ENCODE data around the gene PHF14. TPM values are rescaled to one million over a fixed set of nuclear protein-coding genes. Genes with fewer than 3 reads are reported as not detected.

The PHF14 gene
- total RNA-seq, 1 donor from 2014 or later: 23.1 TPM

DNA sequence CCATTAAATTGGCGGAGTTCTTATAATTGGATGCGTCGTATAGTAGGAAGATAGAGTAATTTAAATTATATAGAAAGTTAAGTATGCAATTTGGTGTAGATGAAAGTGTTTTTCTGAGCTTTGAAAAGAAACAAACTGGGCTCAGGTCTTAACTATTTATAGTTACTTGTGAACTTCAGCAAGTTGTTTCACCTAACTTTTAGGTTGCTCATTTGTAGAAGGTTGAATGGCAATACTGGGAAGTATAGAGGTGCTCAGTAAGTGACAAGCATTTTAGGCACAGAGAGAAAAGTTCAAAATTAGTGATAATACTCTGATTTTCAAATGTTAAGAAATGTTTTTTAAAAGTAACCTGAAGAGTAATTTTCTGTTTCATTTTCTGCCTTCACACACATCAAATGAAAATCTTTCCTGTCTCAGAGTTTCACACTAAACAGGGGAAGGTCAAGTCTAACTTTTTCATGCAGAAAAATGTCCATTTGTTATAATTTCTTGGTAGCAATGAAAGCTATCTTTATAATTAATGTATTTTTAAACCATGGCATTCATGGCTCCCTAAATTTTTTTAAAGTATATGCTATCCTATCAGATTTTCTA lies 146.5 kb downstream of the PHF14 start:
- ATAC-seq: no peak

- no peak for ATAC-seq
Measured at GRCh38 chr7:11120675-11121220, 147.1 kb downstream of the PHF14 start.

- no peak for ATAC-seq
Measured at GRCh38 chr7:11124856-11125559, 151.3 kb downstream of the PHF14 start.

- ATAC-seq: no peak
Measured at GRCh38 chr7:11127114-11127785, 153.6 kb downstream of the PHF14 start.

DNA sequence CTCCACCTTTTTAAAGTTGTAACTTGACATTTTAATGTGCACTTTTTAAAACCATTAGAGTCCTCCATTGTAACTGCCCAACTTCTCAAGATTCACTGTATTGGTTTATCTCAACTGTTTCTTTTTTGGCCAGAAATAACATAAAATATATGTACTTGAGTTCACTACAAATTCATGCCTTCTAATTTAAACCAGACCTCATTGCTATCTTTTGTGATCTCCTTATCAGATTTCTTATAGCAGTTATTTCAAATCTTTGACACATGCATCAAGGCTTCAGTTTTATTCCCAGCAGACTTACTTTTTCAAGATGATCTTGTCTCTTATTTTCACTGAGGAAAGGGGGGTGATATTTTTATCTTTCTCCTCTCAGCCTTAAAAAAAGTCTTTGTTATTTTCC lies 154.3 kb downstream of the PHF14 start:
- no peak for ATAC-seq

DNA sequence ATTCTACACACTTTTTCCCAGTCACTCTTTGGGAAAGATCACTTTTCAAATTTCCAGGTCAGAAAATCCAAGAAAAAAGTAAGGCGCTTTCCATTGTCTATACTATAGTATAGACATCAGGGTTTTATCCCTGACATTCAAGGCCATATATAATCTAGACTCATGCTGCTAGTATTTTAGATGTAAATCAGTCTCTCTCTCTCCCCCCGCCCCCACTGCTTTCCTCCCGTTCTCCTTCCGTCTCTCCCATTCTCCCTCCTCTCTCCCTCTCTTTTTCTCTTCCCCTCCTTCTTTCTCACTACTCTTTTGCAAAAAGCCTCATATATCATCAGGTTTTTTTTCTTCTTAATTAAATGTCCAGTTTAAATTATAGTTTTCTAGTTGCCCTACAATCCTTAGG lies 154.8 kb downstream of the PHF14 start:
- no peak for ATAC-seq

DNA sequence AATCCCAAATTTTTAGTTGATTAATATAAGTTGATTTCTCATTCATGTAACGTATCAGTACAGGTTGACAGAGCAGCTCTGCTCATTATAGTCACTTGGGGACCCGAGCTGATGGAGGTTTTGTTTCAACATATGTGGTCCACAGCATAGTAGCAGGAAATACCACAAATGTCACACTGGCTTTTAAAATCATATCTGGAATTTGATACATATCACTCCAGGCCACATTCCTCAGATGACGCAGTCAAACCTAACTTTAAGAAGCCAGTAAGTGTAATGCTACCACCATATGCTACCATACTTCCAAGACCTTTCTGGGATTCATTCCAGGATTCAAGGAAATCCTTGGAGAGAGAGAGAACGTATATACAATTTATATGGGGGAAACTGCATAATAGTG lies 156.3 kb downstream of the PHF14 start:
- ATAC-seq: no peak

DNA sequence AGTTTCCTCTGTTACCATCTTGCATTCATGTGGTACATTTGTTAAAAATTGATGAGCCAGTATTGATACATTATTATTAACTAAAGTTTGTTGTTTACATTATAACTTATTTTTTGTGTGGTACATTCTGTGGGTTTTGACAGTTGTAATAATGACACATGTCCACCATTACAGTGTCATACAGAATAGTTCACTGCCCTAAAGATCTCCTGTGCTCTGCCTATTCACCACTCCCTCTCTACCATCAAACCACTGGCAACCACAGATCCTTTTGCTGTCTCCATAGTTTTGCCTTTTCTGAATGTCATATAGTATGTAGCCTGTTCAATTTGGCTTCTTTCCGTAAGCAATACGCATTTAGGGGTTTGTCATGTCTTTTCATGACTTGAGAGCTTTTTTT lies 156.9 kb downstream of the PHF14 start:
- no peak for ATAC-seq

- no peak for ATAC-seq
Measured at GRCh38 chr7:11133436-11133959, 159.8 kb downstream of the PHF14 start.

GRCh38 chr7:11135573-11135972 lies 161.9 kb downstream of the PHF14 start:
- no peak for ATAC-seq

GRCh38 chr7:11141541-11141940 lies 167.9 kb downstream of the PHF14 start:
- no peak for ATAC-seq

DNA sequence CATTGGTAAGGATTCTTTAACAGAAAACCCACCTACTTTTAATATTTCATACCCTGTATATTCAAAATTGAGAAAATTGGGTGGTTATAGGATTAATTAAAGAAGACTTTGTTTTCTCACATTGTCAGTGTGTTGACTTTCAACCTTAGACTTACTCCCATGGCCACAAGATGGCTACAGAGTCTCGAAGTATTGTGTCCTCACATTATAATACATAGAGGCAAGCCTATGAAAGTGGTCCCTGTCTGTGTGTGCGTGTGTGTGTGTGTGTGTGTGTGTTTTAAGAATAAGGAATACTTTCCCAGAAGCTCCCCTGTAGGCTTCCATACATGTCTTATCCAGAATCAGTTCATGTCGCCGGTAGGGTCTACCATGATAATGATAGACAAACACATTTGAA lies 180.0 kb downstream of the PHF14 start:
- ATAC-seq: no peak

DNA sequence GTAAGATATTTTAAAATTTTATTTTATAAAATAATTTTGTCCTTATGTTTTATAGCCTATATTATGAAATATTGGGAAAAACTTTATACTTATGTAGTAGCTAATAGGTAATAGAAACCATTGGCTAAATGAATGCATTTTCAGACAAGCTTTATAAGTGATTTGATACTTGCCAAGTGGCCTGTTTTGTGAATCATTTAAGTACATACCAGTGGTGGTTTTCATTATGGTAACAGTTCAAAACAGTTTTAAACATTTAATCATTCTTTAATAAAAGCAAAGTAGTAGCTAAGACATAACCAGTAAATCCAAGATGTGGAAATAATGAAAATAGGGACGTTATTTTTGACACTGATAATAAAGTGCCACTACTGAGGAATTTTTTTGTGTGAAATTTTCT lies 182.2 kb downstream of the PHF14 start:
- ATAC-seq: no peak

DNA sequence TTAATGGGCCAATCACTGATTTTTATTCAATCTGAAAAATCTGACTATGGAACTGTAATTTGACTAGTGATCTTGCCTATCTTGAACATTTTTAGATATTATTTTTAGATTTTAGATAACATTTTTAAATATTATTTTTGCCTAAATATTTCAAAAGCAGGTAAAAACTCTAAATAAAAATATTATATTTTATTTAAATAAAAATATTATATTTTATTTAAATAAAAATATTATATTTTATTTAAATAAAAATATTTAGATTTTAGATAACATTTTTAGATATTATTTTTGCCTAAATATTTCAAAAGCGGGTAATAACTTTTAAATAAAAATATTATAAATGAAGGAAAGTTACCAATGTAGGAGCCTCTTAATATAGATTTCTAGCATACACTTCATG lies 187.8 kb downstream of the PHF14 start:
- ATAC-seq: no peak

GRCh38 chr7:11163220-11163619 lies 189.5 kb downstream of the PHF14 start:
- no peak for ATAC-seq

GRCh38 chr7:11166051-11166450 lies 192.4 kb downstream of the PHF14 start:
- ATAC-seq: no peak

DNA sequence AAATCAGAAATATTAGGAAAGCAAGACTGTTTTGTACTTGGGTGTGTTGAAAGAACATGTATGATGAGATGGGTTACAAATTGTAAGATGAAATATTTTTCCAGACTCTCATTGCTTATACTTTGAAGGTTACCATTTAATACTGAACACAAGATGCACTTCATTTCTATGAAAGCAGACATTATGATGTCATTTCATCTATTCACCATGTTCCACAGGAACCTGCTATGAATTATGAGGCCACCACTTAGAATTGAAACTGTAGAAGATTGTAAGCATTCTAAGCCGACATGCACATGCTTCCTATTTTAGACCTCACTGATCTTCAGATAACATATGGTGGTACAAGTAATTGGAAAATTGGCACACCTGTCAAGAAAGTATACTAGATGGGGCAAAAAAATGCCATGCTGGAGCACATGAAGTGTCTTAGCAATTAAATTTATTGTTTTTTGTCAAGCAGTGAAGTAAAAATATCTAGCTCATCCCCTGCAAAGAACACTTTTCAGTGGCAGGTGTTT lies 195.0 kb downstream of the PHF14 start:
- ATAC-seq: no peak

DNA sequence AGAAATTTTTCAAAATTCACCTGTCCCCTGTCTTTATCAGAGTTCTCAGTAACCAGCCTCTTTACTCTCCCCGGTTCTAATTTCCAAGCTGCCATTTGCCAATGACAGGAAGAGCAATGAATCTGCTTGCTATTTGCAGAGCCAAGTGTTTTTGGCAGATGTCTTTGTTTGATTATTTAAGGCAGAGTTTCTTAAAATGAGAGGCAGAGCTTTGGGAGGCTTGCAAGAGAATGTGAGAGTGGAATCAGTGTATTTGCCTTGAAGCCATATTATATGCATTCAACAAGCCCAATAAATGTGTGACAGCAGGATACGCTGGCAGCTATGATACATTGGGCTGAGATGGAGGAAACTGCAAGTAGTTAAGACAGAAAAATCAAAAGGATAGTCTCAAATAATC lies 196.5 kb downstream of the PHF14 start:
- ATAC-seq: no peak

GRCh38 chr7:11170863-11171568 lies 197.3 kb downstream of the PHF14 start:
- ATAC-seq: no peak

DNA sequence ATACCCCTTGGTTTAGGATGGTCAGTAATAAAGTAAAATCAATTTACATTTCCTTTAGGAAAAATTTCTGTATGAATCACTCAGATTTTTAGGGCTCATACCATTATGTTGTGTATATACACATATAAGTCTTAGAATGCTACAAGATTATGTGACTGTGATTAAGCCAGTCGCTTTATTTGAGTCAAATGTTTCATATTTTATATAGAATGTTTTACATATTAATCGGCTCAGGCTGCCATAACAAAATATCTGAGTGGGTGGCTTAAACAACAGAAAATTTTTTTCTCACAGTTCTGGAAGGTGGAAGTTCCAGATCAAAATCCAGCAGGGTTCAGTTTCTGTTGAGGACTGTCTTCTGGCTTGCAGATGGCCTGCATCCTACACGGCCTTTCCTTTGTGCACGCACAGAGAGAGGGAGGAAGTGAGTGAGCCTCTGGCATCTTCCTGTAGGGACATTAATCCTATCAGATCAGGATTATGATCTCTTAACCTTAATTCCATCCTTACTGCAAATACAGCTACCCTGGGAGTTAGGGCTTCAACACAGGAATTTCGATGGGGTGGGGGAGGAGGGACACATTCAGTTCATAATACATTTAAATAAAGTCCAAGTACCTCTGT lies 198.0 kb downstream of the PHF14 start:
- ATAC-seq: no peak

DNA sequence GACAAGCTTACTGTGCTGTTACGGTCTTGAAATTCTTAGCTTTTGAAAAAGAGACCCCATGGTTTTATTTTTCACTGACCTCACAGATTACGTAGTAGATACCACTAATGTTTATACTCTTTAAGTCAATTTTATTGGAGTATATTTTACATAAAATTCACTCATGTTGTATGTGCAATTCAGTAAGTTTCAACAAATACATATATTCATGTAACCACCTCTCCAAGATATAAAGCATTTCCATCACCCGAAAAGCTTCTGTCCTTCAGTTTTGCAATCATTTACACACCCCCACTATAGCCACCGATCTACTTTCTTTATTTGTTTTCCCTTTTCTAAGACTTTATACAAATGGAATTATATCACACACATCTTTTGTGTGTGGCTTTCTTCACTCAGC lies 199.2 kb downstream of the PHF14 start:
- no peak for ATAC-seq

GRCh38 chr7:11175371-11175770 lies 201.7 kb downstream of the PHF14 start:
- ATAC-seq: no peak

All from esophagus mucosa (tissue), 1 donor.